ENCODE data around the gene TSPAN7.

The TSPAN7 gene

GRCh38 chrX:38561951-38562719 is 793 bp downstream of the TSPAN7 start:
- Mint-ChIP-seq H3K4me1 (ENCODE audit: low read depth in 2 of 2) (peaks cover 2 to 3% of the 10 kb centered on the region in 2 donors), H3K9me3 (no peaks in the 10 kb centered on the region), H3K27me3 (no peaks in the 10 kb centered on the region), H3K4me3 (peak overlapping the region; percentile 79 to 80), H3K27ac (peak overlapping the region in 1 of 2 donors; percentile 67), H3K36me3 (ENCODE audit: insufficient read depth) (no peaks in the 10 kb centered on the region)
- DNase-seq (no peak), ATAC-seq (replicated peaks) (no peak)

GRCh38 chrX:38563030-38563429 is 1.7 kb downstream of the TSPAN7 start:
- no peak overlapping the region for H3K27ac Mint-ChIP-seq
- no peak for DNase-seq
- H3K4me3 Mint-ChIP-seq: peak overlapping the region in 1 of 2 donors; percentile 22
- no peaks in the 10 kb centered on the region for H3K9me3 Mint-ChIP-seq
- H3K27me3 Mint-ChIP-seq: no peaks in the 10 kb centered on the region
- ATAC-seq (replicated peaks): no peak
- H3K4me1 Mint-ChIP-seq (ENCODE audit: low read depth in 2 of 2): peaks cover 2 to 3% of the 10 kb centered on the region in 2 donors
- H3K36me3 Mint-ChIP-seq (ENCODE audit: insufficient read depth): no peaks in the 10 kb centered on the region

- no peaks in the 10 kb centered on the region for H3K4me1 Mint-ChIP-seq (ENCODE audit: low read depth in 2 of 2)
- H3K36me3 Mint-ChIP-seq (ENCODE audit: insufficient read depth): no peaks in the 10 kb centered on the region
- no peaks in the 10 kb centered on the region for H3K9me3 Mint-ChIP-seq
- no peak overlapping the region for H3K4me3 Mint-ChIP-seq
- no peak overlapping the region for H3K27ac Mint-ChIP-seq
- H3K27me3 Mint-ChIP-seq: no peaks in the 10 kb centered on the region
- no peak for ATAC-seq (replicated peaks)
- no peak for DNase-seq
Observed at GRCh38 chrX:38570396-38570795, 9.1 kb downstream of the TSPAN7 start.

GRCh38 chrX:38571058-38571457 is 9.7 kb downstream of the TSPAN7 start:
- DNase-seq: no peak
- Mint-ChIP-seq H3K36me3 (ENCODE audit: insufficient read depth) (no peaks in the 10 kb centered on the region), H3K4me1 (ENCODE audit: low read depth in 2 of 2) (no peaks in the 10 kb centered on the region), H3K27me3 (no peaks in the 10 kb centered on the region), H3K4me3 (no peak overlapping the region), H3K9me3 (no peaks in the 10 kb centered on the region), H3K27ac (no peak overlapping the region)
- no peak for ATAC-seq (replicated peaks)

- H3K27ac Mint-ChIP-seq: no peak overlapping the region
- H3K27me3 Mint-ChIP-seq: no peaks in the 10 kb centered on the region
- H3K36me3 Mint-ChIP-seq (ENCODE audit: insufficient read depth): no peaks in the 10 kb centered on the region
- no peaks in the 10 kb centered on the region for H3K4me1 Mint-ChIP-seq (ENCODE audit: low read depth in 2 of 2)
- DNase-seq (no peak), ATAC-seq (replicated peaks) (no peak)
- H3K9me3 Mint-ChIP-seq: no peaks in the 10 kb centered on the region
- no peak overlapping the region for H3K4me3 Mint-ChIP-seq
Observed at GRCh38 chrX:38574858-38575257, 13.5 kb downstream of the TSPAN7 start.

- DNase-seq: no peak
- Mint-ChIP-seq H3K4me3 (no peak overlapping the region), H3K27ac (no peak overlapping the region), H3K4me1 (ENCODE audit: low read depth in 2 of 2) (no peaks in the 10 kb centered on the region), H3K9me3 (no peaks in the 10 kb centered on the region), H3K27me3 (no peaks in the 10 kb centered on the region), H3K36me3 (ENCODE audit: insufficient read depth) (no peaks in the 10 kb centered on the region)
- ATAC-seq (replicated peaks): no peak
Observed at GRCh38 chrX:38575888-38576287, 14.5 kb downstream of the TSPAN7 start.

- DNase-seq (no peak), ATAC-seq (replicated peaks) (no peak)
- no peak overlapping the region for H3K4me3 Mint-ChIP-seq
- H3K27ac Mint-ChIP-seq: no peak overlapping the region
- H3K4me1 Mint-ChIP-seq (ENCODE audit: low read depth in 2 of 2): no peaks in the 10 kb centered on the region
- H3K36me3 Mint-ChIP-seq (ENCODE audit: insufficient read depth): no peaks in the 10 kb centered on the region
- no peaks in the 10 kb centered on the region for H3K27me3 Mint-ChIP-seq
- H3K9me3 Mint-ChIP-seq: no peaks in the 10 kb centered on the region
Observed at GRCh38 chrX:38577738-38578137, 16.4 kb downstream of the TSPAN7 start.

- DNase-seq (no peak), ATAC-seq (replicated peaks) (no peak)
- H3K9me3 Mint-ChIP-seq: no peaks in the 10 kb centered on the region
- H3K27ac Mint-ChIP-seq: no peak overlapping the region
- peaks cover 0 to 4% of the 10 kb centered on the region in 2 donors for H3K27me3 Mint-ChIP-seq
- H3K4me1 Mint-ChIP-seq (ENCODE audit: low read depth in 2 of 2): no peaks in the 10 kb centered on the region
- no peak overlapping the region for H3K4me3 Mint-ChIP-seq
- H3K36me3 Mint-ChIP-seq (ENCODE audit: insufficient read depth): no peaks in the 10 kb centered on the region
Observed at GRCh38 chrX:38578167-38578566, 16.8 kb downstream of the TSPAN7 start.

- DNase-seq: no peak
- H3K4me3 Mint-ChIP-seq: no peak overlapping the region
- no peak overlapping the region for H3K27ac Mint-ChIP-seq
- ATAC-seq (replicated peaks): no peak
- no peaks in the 10 kb centered on the region for H3K9me3 Mint-ChIP-seq
- peaks cover 3% of the 10 kb centered on the region for H3K36me3 Mint-ChIP-seq (ENCODE audit: insufficient read depth)
- peaks cover 0 to 7% of the 10 kb centered on the region in 2 donors for H3K27me3 Mint-ChIP-seq
- no peaks in the 10 kb centered on the region for H3K4me1 Mint-ChIP-seq (ENCODE audit: low read depth in 2 of 2)
Observed at GRCh38 chrX:38583181-38583580, 21.8 kb downstream of the TSPAN7 start.

GRCh38 chrX:38594434-38594833 is 33.1 kb downstream of the TSPAN7 start:
- H3K9me3 Mint-ChIP-seq: no peaks in the 10 kb centered on the region
- peaks cover 15 to 22% of the 10 kb centered on the region in 2 donors for H3K27me3 Mint-ChIP-seq
- no peak overlapping the region for H3K27ac Mint-ChIP-seq

GRCh38 chrX:38595801-38596200 is 34.5 kb downstream of the TSPAN7 start:
- no peaks in the 10 kb centered on the region for H3K4me1 Mint-ChIP-seq (ENCODE audit: low read depth in 2 of 2)
- DNase-seq (no peak), ATAC-seq (replicated peaks) (no peak)
- no peak overlapping the region for H3K27ac Mint-ChIP-seq
- H3K27me3 Mint-ChIP-seq: peaks cover 15 to 22% of the 10 kb centered on the region in 2 donors
- no peaks in the 10 kb centered on the region for H3K9me3 Mint-ChIP-seq
- H3K36me3 Mint-ChIP-seq (ENCODE audit: insufficient read depth): no peaks in the 10 kb centered on the region
- no peak overlapping the region for H3K4me3 Mint-ChIP-seq

More at GRCh38 chrX:38594434-38594833, 33.1 kb downstream of the TSPAN7 start:
- H3K36me3 Mint-ChIP-seq (ENCODE audit: insufficient read depth): no peaks in the 10 kb centered on the region
- no peaks in the 10 kb centered on the region for H3K4me1 Mint-ChIP-seq (ENCODE audit: low read depth in 2 of 2)
- ATAC-seq (replicated peaks) (no peak), DNase-seq (no peak)
- no peak overlapping the region for H3K4me3 Mint-ChIP-seq

- Mint-ChIP-seq H3K27ac (no peak overlapping the region), H3K9me3 (no peaks in the 10 kb centered on the region), H3K36me3 (ENCODE audit: insufficient read depth) (no peaks in the 10 kb centered on the region), H3K27me3 (peaks cover 21 to 22% of the 10 kb centered on the region in 2 donors), H3K4me3 (no peak overlapping the region), H3K4me1 (ENCODE audit: low read depth in 2 of 2) (no peaks in the 10 kb centered on the region)
- DNase-seq (no peak), ATAC-seq (replicated peaks) (no peak)
Observed at GRCh38 chrX:38596939-38597338, 35.6 kb downstream of the TSPAN7 start.

- ATAC-seq (replicated peaks) (no peak), DNase-seq (no peak)
- Mint-ChIP-seq H3K4me1 (ENCODE audit: low read depth in 2 of 2) (no peaks in the 10 kb centered on the region), H3K36me3 (ENCODE audit: insufficient read depth) (no peaks in the 10 kb centered on the region), H3K27me3 (peaks cover 7 to 24% of the 10 kb centered on the region in 2 donors), H3K27ac (no peak overlapping the region), H3K4me3 (no peak overlapping the region), H3K9me3 (no peaks in the 10 kb centered on the region)
Observed at GRCh38 chrX:38599796-38600755, 38.7 kb downstream of the TSPAN7 start.

- H3K4me1 Mint-ChIP-seq (ENCODE audit: low read depth in 2 of 2): no peaks in the 10 kb centered on the region
- no peak overlapping the region for H3K4me3 Mint-ChIP-seq
- no peak for DNase-seq
- H3K27ac Mint-ChIP-seq: no peak overlapping the region
- no peak for ATAC-seq (replicated peaks)
- no peaks in the 10 kb centered on the region for H3K9me3 Mint-ChIP-seq
- no peaks in the 10 kb centered on the region for H3K36me3 Mint-ChIP-seq (ENCODE audit: insufficient read depth)
- H3K27me3 Mint-ChIP-seq: peaks cover 7 to 24% of the 10 kb centered on the region in 2 donors
Observed at GRCh38 chrX:38601866-38602265, 40.5 kb downstream of the TSPAN7 start.
